ENCODE results near the gene LCN9. TPM values are rescaled to one million over a fixed set of nuclear protein-coding genes. Genes with fewer than 3 reads are reported as not detected.

Gene LCN9
- total RNA-seq, 1 experiment from 2014 or later: not detected

DNA sequence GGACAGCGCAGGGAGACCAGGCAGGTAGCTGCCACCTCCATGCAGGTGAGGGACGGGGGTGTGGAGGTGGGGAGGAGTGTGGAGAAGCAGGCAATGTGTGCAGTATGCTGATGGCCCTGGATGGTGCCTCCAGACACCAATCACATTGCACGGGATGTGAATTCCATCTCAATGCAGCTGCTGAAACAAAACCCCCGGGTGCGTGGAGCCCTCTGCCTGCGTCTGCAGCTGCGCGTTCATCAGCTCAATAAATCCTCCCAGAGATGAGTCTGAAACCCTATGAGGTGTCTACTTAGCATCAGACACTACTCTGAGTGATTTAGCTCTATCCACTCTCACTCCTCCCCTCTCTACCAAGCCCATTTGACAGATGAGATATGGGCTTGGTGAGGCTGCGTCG lies 25.9 kb downstream of the LCN9 start:
- no peak overlapping the region for H3K4me3 Mint-ChIP-seq (ENCODE audit: low read depth, unreplicated experiment)
- H3K27me3 Mint-ChIP-seq (ENCODE audit: unreplicated experiment): peaks cover 34% of the 10 kb centered on the region
- no peak overlapping the region for H3K27ac Mint-ChIP-seq (ENCODE audit: unreplicated experiment)
- no peaks in the 10 kb centered on the region for H3K9me3 Mint-ChIP-seq (ENCODE audit: low read depth, unreplicated experiment)
- CTCF ChIA-PET: interaction anchor here (0.6 kb wide), 1 partner anchor 1022 kb away, joined by 3 read pairs; no protein-coding TSS in a partner anchor
- intact Hi-C loops (cut with micrococcal nuclease; ENCODE audit: unreplicated experiment): no loop called here
- no peaks in the 10 kb centered on the region for H3K36me3 Mint-ChIP-seq (ENCODE audit: insufficient read depth, unreplicated experiment)
- TF ChIP-seq, protein P1, sequence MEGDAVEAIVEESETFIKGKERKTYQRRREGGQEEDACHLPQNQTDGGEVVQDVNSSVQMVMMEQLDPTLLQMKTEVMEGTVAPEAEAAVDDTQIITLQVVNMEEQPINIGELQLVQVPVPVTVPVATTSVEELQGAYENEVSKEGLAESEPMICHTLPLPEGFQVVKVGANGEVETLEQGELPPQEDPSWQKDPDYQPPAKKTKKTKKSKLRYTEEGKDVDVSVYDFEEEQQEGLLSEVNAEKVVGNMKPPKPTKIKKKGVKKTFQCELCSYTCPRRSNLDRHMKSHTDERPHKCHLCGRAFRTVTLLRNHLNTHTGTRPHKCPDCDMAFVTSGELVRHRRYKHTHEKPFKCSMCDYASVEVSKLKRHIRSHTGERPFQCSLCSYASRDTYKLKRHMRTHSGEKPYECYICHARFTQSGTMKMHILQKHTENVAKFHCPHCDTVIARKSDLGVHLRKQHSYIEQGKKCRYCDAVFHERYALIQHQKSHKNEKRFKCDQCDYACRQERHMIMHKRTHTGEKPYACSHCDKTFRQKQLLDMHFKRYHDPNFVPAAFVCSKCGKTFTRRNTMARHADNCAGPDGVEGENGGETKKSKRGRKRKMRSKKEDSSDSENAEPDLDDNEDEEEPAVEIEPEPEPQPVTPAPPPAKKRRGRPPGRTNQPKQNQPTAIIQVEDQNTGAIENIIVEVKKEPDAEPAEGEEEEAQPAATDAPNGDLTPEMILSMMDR (IDR thresholded peaks at IDR 0.05; ENCODE audit: unreplicated experiment): no peak
- H3K4me1 Mint-ChIP-seq (ENCODE audit: low read depth, unreplicated experiment): no peaks in the 10 kb centered on the region
- no TSS peak for BruUV-seq (replicated peaks)
- no peak for DNase-seq

DNA sequence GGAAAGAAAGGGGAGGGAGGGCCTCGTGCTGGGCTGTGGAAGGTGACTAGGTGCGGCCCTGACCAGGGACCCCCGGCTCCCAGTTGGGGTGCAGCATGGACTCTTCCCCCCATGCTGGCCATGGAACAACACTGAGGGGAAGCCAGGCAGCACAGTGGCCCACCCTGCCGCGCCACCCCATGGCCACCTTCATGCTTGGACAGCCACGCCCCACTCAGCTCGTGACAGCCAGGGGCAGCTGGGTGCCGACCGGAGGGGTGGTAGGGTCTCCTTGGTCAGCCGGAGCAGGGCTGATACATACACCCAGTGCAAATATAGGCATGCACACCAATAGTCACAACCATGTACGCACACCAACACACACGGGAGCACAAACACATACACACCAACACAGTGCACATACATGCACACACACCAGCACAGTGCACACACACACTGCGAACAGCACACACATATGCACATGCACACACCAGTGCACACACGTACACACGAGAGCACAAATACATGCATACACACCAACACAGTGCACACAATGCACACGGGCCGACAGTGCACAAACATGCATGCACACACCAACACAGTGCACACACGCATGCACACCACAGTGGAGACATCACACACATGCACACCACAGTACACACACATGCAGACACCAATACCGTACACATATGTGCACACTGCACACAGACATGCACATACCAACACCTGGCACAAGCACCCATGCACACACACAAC lies 27.9 kb downstream of the LCN9 start:
- DNase-seq: no peak
- CTCF ChIA-PET: no interaction called here
- Mint-ChIP-seq H3K4me3 (ENCODE audit: low read depth, unreplicated experiment) (no peak overlapping the region), H3K27me3 (ENCODE audit: unreplicated experiment) (peaks cover 41% of the 10 kb centered on the region), H3K36me3 (ENCODE audit: insufficient read depth, unreplicated experiment) (no peaks in the 10 kb centered on the region), H3K27ac (ENCODE audit: unreplicated experiment) (no peak overlapping the region), H3K4me1 (ENCODE audit: low read depth, unreplicated experiment) (no peaks in the 10 kb centered on the region), H3K9me3 (ENCODE audit: low read depth, unreplicated experiment) (no peaks in the 10 kb centered on the region)
- intact Hi-C loops (cut with micrococcal nuclease; ENCODE audit: unreplicated experiment): no loop called here
- TF ChIP-seq, protein P1 (IDR thresholded peaks at IDR 0.05; ENCODE audit: unreplicated experiment): no peak
- BruUV-seq (replicated peaks): no TSS peak

DNA sequence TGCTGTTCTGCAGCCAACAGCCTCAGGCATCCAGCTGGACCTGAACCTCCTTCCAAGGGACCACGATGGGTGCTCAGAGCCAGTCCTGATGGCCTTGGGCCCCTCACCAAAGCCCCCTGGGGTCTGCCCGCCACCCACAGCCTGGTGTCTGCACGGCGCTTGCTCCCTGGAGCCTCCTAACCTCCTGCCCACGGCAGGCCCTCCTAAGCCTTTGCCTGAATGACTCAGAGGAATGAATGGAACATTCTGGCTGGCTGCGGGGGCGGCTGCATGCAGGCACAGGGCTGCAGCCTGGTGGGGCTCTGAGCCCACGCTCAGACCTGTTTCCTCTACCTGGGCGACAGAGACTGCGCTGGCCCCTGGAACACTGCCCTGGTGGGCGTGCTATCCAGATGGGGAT lies 29.3 kb downstream of the LCN9 start:
- CTCF ChIA-PET: no interaction called here
- H3K27ac Mint-ChIP-seq (ENCODE audit: unreplicated experiment): no peak overlapping the region
- H3K4me3 Mint-ChIP-seq (ENCODE audit: low read depth, unreplicated experiment): no peak overlapping the region
- no peak for DNase-seq
- peaks cover 53% of the 10 kb centered on the region for H3K27me3 Mint-ChIP-seq (ENCODE audit: unreplicated experiment)
- intact Hi-C loops (cut with micrococcal nuclease; ENCODE audit: unreplicated experiment): no loop called here
- H3K9me3 Mint-ChIP-seq (ENCODE audit: low read depth, unreplicated experiment): no peaks in the 10 kb centered on the region
- BruUV-seq (replicated peaks): no TSS peak
- no peaks in the 10 kb centered on the region for H3K4me1 Mint-ChIP-seq (ENCODE audit: low read depth, unreplicated experiment)
- H3K36me3 Mint-ChIP-seq (ENCODE audit: insufficient read depth, unreplicated experiment): no peaks in the 10 kb centered on the region
- TF ChIP-seq, protein P1 (IDR thresholded peaks at IDR 0.05; ENCODE audit: unreplicated experiment): no peak

DNA sequence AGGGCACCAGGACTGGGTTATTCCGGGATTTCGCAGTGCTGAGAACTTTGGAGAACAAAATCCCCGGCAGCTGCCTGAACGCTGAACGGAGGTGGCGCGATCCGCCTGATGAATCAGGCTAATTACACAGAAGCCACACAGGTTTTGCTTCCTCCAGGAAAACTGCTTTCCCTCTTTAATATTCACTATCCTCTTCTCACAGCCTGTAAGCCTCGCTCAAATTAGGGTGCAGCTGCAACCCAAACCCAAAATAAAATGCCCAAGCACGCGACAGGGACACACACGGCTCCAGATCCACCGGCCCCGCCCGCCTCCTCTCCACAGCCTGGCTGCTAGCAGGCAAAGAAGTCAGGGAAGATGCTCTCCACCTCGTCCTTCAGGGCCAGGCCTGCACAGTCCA lies 30.2 kb downstream of the LCN9 start:
- TF ChIP-seq, protein P1 (IDR thresholded peaks at IDR 0.05; ENCODE audit: unreplicated experiment): no peak
- no peak for DNase-seq
- BruUV-seq (replicated peaks): no TSS peak
- Mint-ChIP-seq H3K36me3 (ENCODE audit: insufficient read depth, unreplicated experiment) (no peaks in the 10 kb centered on the region), H3K27me3 (ENCODE audit: unreplicated experiment) (peaks cover 56% of the 10 kb centered on the region), H3K27ac (ENCODE audit: unreplicated experiment) (no peak overlapping the region), H3K4me3 (ENCODE audit: low read depth, unreplicated experiment) (no peak overlapping the region), H3K9me3 (ENCODE audit: low read depth, unreplicated experiment) (no peaks in the 10 kb centered on the region), H3K4me1 (ENCODE audit: low read depth, unreplicated experiment) (no peaks in the 10 kb centered on the region)
- intact Hi-C loops (cut with micrococcal nuclease; ENCODE audit: unreplicated experiment): no loop called here
- CTCF ChIA-PET: no interaction called here

Measured in Calu3 (cell line).